ENCODE measurements around the gene ANKRD52. TPM values are rescaled to one million over a fixed set of nuclear protein-coding genes. Genes with fewer than 3 reads are reported as not detected.

Gene ANKRD52
- total and polyA plus RNA-seq, 9 of the 15 experiments (the other 6 are each of a cell fraction or from before 2014, with no cell fraction given) = 0.52 to 46.8 (median 7.9) TPM

- FAIRE-seq = no peak
- POLR2A ChIA-PET = interaction anchor here (0.5 to 1.3 kb wide), 5 partner anchors 9 to 21 kb away, joined by 3 to 4 read pairs (median 3); no protein-coding TSS in a partner anchor
- 100% methylated on average over 3 of the region's 3 CpGs for WGBS (ENCODE audit: insufficient coverage, low coverage, missing lambda C conversion rate)
Observed at GRCh38 chr12:56252649-56253048, 5.5 kb downstream of the ANKRD52 start.

More at GRCh38 chr12:56252649-56253048, 5.5 kb downstream of the ANKRD52 start:
- H3K4me1 ChIP-seq (replicated peaks in 1 of 2; ENCODE audit: control insufficient read depth in 2 of 2, insufficient read depth in 2 of 2, low read length in 2 of 2) = peaks cover 8 to 11% of the 10 kb centered on the region in 2 experiments; a peak in 3 of 5 replicates
- no peak overlapping the region for H3K27ac ChIP-seq (ENCODE audit: extremely low read depth, low read depth, low read length)
- no peaks in the 10 kb centered on the region for H3K9me3 ChIP-seq (replicated peaks; ENCODE audit: control insufficient read depth, insufficient read depth, low read depth, low read length)
- H3K4me2 ChIP-seq (ENCODE audit: insufficient read depth, low read length) = no peak overlapping the region
- H2AFZ ChIP-seq (ENCODE audit: low read depth, low read length) = no peak overlapping the region
- DNase-seq (ENCODE audit: extremely low read depth in 1 of 4, low spot score in 3 of 4) (peak in 1 of 4 experiments; percentile 4), ATAC-seq (no peak)
- no peak for TF ChIP-seq ZNF232 (CRISPR knock-in tag; IDR thresholded peaks at IDR 0.05)
- TF ChIP-seq PHB2 (IDR thresholded peaks at IDR 0.05; ENCODE audit: low read depth) = no peak
- TF ChIP-seq ZNF551 (CRISPR knock-in tag; IDR thresholded peaks at IDR 0.05) = no peak
- no peak for TF ChIP-seq ZNF830 (CRISPR knock-in tag; IDR thresholded peaks at IDR 0.05)
- no peak for TF ChIP-seq TOE1 (IDR thresholded peaks at IDR 0.05; ENCODE audit: borderline replicate concordance)
- TF ChIP-seq TOE1 (CRISPR knock-in tag; IDR thresholded peaks at IDR 0.05; ENCODE audit: borderline replicate concordance, low read depth) = no peak
- TF ChIP-seq TCF7L2 (IDR thresholded peaks at IDR 0.05; ENCODE audit: low read depth, low read length) = no peak
- no peak for TF ChIP-seq TAF9B (IDR thresholded peaks at IDR 0.05; ENCODE audit: partially characterized antibody)
- no peak for TF ChIP-seq SUPT5H (IDR thresholded peaks at IDR 0.05)
- TF ChIP-seq ZNF354B (CRISPR knock-in tag; IDR thresholded peaks at IDR 0.05) = no peak
- TF ChIP-seq ZNF76 (CRISPR knock-in tag; IDR thresholded peaks at IDR 0.05; ENCODE audit: borderline replicate concordance) = no peak
- no peak for TF ChIP-seq U2AF2 (optimal IDR thresholded peaks at IDR 0.05; ENCODE audit: low read depth, low read length)
- no peak for TF ChIP-seq NRF1 (conservative IDR thresholded peaks at IDR 0.05 in 1 of 2, IDR thresholded peaks at IDR 0.05 in 1 of 2)
- TF ChIP-seq POLR2H (tag; IDR thresholded peaks at IDR 0.05; ENCODE audit: low read depth) = no peak
- no peak for TF ChIP-seq ZNF431 (CRISPR knock-in tag; IDR thresholded peaks at IDR 0.05)
- no peak for TF ChIP-seq CBX5 (IDR thresholded peaks at IDR 0.05; ENCODE audit: borderline replicate concordance, low read depth)
- no peak for TF ChIP-seq FOXA1 (IDR thresholded peaks at IDR 0.05; ENCODE audit: borderline replicate concordance)
- no peak for TF ChIP-seq YBX1 (IDR thresholded peaks at IDR 0.05)
- no peak for TF ChIP-seq YY1 (IDR thresholded peaks at IDR 0.05; ENCODE audit: borderline replicate concordance in 1 of 3, control insufficient read depth in 1 of 3, extremely low read depth in 1 of 3, insufficient read depth in 3 of 3, insufficient read length in 1 of 3, insufficient replicate concordance in 2 of 3, low read depth in 1 of 3, low read length in 2 of 3)
- peaks cover 84% of the 10 kb centered on the region; the same call in 2 of the 3 replicates for H3K36me3 ChIP-seq (ENCODE audit: control insufficient read depth, insufficient read depth, low read length)
- no TSS peak for BruUV-seq (replicated peaks)
- CTCF ChIA-PET (ENCODE audit: low intra/inter-chr PET ratio) = no interaction called here
- in situ Hi-C loops (cut with MboI) (no loop called here), intact Hi-C loops (cut with micrococcal nuclease) (no loop called here)
- peaks cover 20% of the 10 kb centered on the region for H3K79me2 ChIP-seq (ENCODE audit: control insufficient read depth, insufficient read depth, low read length)
- no peaks in the 10 kb centered on the region for H3K9me1 ChIP-seq (ENCODE audit: control insufficient read depth, insufficient read depth, low read length)
- no peak overlapping the region for H3K9ac ChIP-seq (ENCODE audit: insufficient read depth in 1 of 2, low read depth in 2 of 2, low read length in 2 of 2)
- no peak overlapping the region for H3K4me3 ChIP-seq
- H4K20me1 ChIP-seq (replicated peaks; ENCODE audit: control insufficient read depth, insufficient read depth, low read length) = peaks cover 6% of the 10 kb centered on the region
- H3K27me3 ChIP-seq (ENCODE audit: control insufficient read depth in 2 of 2, insufficient read depth in 2 of 2, low read length in 2 of 2) = no peaks in the 10 kb centered on the region

Data from K562 (cell line).